A673 (cell line): ENCODE results near the gene SNAI3. TPM values are rescaled to one million over a fixed set of nuclear protein-coding genes. Genes with fewer than 3 reads are reported as not detected.
A peak's percentile ranks its signal among the peaks of the same experiment; 100 is the strongest.

Source experiments
- BruUV-seq: library from RNA; stranded (reverse); fragments of 400-500 nt; replicated peaks from 2 replicates; lab custom pipeline; 2021; lab: Mats Ljungman, UMichigan
- CTCF ChIA-PET: fragments of 300-600 bp; sonication (Branson Sonifier 250); formaldehyde crosslinking; loops from one replicate; lab custom pipeline; 2022; ENCODE audit warnings: antibody characterized with exemption; lab: Charles Lee
- POLR2A ChIA-PET: fragments of 300-600 bp; sonication (Branson Sonifier 250); formaldehyde crosslinking; loops from one replicate; lab custom pipeline; 2022; ENCODE audit warnings: antibody characterized with exemption; ENCODE audit not compliant: low non-redundant PET; lab: Charles Lee
- DNase-seq: peaks from one replicate; pipeline ENCODE4 v3.0.0-alpha.2; 2015; ENCODE audit warnings: low spot score
- H3K27ac ChIP-seq: fragments of 200-600 bp; sonication (generic); 2 replicates; pipeline ENCODE4 v1.5.1; 2016; ENCODE audit warnings: mixed run types, low read depth, mild to moderate bottlenecking, mixed read lengths, antibody characterized with exemption, low read length; ENCODE audit not compliant: poor library complexity, severe bottlenecking
- H3K27me3 ChIP-seq: fragments of 200-600 bp; sonication (generic); replicated peaks from 2 replicates; pipeline ENCODE4 v1.6.1; 2017; ENCODE audit warnings: mixed run types, low read depth, mild to moderate bottlenecking, mixed read lengths, antibody characterized with exemption, low read length; ENCODE audit not compliant: insufficient read depth, poor library complexity
- H3K36me3 ChIP-seq: fragments of 200-600 bp; sonication (generic); 2 replicates; pipeline ENCODE4 v1.6.1; 2016; ENCODE audit warnings: mixed run types, mild to moderate bottlenecking, mixed read lengths, antibody characterized with exemption, low read length; ENCODE audit not compliant: insufficient read depth, poor library complexity, severe bottlenecking
- H3K4me1 ChIP-seq: fragments of 200-600 bp; sonication (generic); 2 replicates; pipeline ENCODE4 v1.6.1; 2017; ENCODE audit warnings: mixed run types, mild to moderate bottlenecking, mixed read lengths, antibody characterized with exemption, low read length; ENCODE audit not compliant: insufficient read depth, poor library complexity, severe bottlenecking
- H3K4me3 ChIP-seq: fragments of 200-600 bp; sonication (generic); 2 replicates; pipeline ENCODE4 v1.5.1; 2016; ENCODE audit warnings: low read depth, mixed run types, mild to moderate bottlenecking, mixed read lengths, low read length; ENCODE audit not compliant: poor library complexity, severe bottlenecking
- H3K9me3 ChIP-seq: fragments of 200-600 bp; sonication (generic); 2 replicates; pipeline ENCODE4 v1.6.1; 2016; ENCODE audit warnings: mixed run types, low read depth, mild to moderate bottlenecking, mixed read lengths, antibody characterized with exemption, low read length; ENCODE audit not compliant: poor library complexity, severe bottlenecking
- EZH2 ChIP-seq: fragments of 200-600 bp; sonication (generic); IDR thresholded peaks from 2 replicates; pipeline ENCODE4 v1.6.1; 2017; ENCODE audit warnings: borderline replicate concordance, low read depth, mild to moderate bottlenecking, mixed read lengths, antibody characterized with exemption, low read length; ENCODE audit not compliant: poor library complexity, severe bottlenecking
- intact Hi-C: fragments of 100-400 bp; cut with micrococcal nuclease; formaldehyde crosslinking; loops from one replicate; pipeline ENCODE4 v1.10.0; 2022; ENCODE audit not compliant: unreplicated experiment
- total RNA-seq: library from RNA; stranded (reverse); gene quantifications from 2 replicates; pipeline ENCODE4 v1.2.3, GENCODE V29; 2021
- TF ChIP-seq, protein P1 (sequence below): fragments of 300-800, 200-600 bp; sonication (generic); conservative IDR thresholded peaks from 2 replicates; pipeline ENCODE4 v1.5.1; 2017; ENCODE audit warnings: low read depth, mild to moderate bottlenecking, antibody characterized with exemption, low read length, moderate library complexity, mixed read lengths

Gene SNAI3
- total RNA-seq, 1 experiment from 2014 or later = not detected

DNA sequence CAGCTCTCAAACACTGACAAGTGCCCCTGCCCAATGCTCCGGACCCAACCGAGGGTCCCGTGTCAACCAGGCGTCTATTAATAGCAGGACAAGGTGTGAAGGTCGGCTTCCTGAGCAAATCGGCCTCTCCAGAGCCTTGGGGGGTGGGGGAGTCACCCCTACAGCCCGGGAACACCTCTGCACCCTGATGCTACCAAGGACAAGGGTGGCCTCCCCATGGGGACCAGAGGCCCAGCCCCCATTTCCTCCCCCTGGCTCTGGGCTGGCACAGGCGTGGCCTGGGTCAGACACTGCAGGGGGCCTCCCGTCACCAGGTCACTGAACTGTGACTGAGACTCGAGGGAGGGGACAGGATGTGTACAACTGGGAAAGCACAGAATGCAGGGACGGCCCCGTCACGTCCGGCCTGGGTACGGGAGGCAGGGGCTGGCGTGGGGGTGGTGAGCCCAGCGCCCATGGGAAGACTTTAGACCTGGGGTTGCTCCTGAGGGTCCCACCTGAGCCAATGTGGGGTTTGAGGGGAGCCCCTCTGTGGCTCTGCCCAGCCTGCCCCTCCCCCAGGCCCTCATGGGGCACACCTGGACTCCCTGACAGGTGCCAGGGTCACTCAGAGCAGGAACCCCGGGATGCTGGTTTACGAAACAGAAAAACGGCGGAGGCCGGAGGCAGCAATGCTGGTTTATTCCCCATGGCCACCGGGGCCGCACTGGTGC is 34.9 kb downstream of the SNAI3 start:
- Histone ChIP-seq H3K36me3 (peaks cover 30% of the 10 kb centered on the region), H3K27ac (no peak overlapping the region), H3K9me3 (no peaks in the 10 kb centered on the region), H3K27me3 (no peaks in the 10 kb centered on the region), H3K4me1 (peaks cover 17% of the 10 kb centered on the region), H3K4me3 (peak overlapping the region; percentile 74)
- BruUV-seq = no TSS peak
- no peak for TF ChIP-seq EZH2
- TF ChIP-seq, protein P1, sequence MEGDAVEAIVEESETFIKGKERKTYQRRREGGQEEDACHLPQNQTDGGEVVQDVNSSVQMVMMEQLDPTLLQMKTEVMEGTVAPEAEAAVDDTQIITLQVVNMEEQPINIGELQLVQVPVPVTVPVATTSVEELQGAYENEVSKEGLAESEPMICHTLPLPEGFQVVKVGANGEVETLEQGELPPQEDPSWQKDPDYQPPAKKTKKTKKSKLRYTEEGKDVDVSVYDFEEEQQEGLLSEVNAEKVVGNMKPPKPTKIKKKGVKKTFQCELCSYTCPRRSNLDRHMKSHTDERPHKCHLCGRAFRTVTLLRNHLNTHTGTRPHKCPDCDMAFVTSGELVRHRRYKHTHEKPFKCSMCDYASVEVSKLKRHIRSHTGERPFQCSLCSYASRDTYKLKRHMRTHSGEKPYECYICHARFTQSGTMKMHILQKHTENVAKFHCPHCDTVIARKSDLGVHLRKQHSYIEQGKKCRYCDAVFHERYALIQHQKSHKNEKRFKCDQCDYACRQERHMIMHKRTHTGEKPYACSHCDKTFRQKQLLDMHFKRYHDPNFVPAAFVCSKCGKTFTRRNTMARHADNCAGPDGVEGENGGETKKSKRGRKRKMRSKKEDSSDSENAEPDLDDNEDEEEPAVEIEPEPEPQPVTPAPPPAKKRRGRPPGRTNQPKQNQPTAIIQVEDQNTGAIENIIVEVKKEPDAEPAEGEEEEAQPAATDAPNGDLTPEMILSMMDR = no peak
- no peak for DNase-seq
- ChIA-PET CTCF (no interaction called here), POLR2A (no interaction called here)
- intact Hi-C loops = no loop called here

DNA sequence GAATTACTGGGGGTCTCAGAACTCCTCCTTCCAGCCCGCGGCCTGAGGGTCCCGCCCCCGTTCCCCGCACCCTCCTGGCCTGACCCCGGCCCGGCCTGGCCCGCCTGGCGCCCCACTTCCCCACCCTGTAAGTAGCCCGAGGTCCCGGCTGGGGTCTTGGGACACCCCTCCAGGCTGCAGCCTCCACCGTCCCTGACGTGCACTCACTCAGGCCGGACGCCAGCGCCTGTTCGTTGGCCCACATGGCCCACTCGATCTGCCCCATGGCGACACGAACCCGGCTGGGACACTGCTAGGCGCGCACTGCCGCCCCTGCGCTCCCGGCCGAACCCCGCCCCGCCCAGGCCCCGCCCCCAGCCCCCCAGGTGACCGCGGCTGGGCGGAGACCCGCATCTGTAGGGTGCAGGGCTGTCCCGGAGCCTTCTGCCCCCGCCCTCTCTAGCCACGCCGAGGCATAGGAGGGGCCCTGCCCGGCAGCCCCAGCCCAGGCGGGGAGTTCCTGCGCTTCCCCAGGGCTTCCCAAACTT is 35.5 kb downstream of the SNAI3 start, which contains the start of gene CYBA:
CYBA (minus strand) TSS at position 305 of the 527 bp plus-strand sequence; CDS start at position 265, 40 bp downstream.
- Histone ChIP-seq H3K27ac (peak within 1 kb of the TSS; percentile 70), H3K9me3 (no peaks in the 10 kb centered on the region), H3K36me3 (peaks cover 26% of the 10 kb centered on the region), H3K4me1 (peaks cover 17% of the 10 kb centered on the region), H3K4me3 (peak within 1 kb of the TSS; percentile 74), H3K27me3 (no peaks in the 10 kb centered on the region)
- ChIA-PET POLR2A (no interaction called here), CTCF (no interaction called here)
- DNase-seq = peak; percentile 69
- TF ChIP-seq EZH2 = no peak
- TF ChIP-seq, protein P1 = no peak
- intact Hi-C loops = no loop called here
- no TSS peak for BruUV-seq

DNA sequence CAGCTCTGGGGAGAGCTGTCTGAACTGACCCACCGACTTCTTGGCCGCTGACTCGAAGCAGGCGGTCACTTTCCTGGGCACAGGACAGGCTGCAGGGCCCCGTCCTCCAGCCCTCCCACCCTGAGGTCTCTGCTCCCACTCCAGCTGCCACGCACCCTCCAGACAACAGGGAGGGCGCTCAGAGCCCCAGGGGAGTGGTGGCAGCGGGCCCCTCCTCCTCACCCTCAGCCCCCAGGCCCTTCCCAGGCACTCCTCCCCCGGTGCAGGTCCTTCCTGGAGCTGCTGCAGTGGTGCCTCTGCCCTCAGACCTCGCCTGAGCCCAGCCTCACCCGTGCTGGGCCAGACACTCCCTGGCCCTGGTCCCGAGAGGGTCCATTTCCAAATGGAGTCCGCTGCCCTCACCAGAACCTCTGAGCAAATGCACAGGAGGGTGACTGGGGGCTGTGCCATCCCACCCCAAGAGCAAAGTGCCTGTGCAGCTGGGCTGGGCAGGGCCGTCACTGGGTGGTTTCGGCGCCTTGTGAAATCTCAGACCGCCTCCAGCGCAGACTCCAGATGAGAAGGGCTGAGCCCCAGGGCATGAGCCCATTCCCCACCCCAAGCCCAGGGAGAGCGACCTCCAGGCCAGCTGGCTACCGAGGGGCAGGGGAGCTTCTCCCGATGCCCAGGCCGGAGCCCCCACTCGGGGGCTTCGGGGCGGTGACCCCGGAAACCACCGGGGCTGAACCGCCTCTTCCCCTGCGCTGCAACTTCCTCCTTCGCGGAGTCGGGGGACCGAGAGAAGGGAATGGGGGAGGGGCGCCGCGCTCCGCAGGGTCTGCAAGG is 36.2 kb downstream of the SNAI3 start:
- intact Hi-C loops = no loop called here
- ChIA-PET CTCF (no interaction called here), POLR2A (no interaction called here)
- TF ChIP-seq, protein P1 = no peak
- no peak for TF ChIP-seq EZH2
- no TSS peak for BruUV-seq
- DNase-seq = no peak
- Histone ChIP-seq H3K9me3 (no peaks in the 10 kb centered on the region), H3K4me3 (peak overlapping the region; percentile 74), H3K36me3 (peaks cover 19% of the 10 kb centered on the region), H3K4me1 (peaks cover 17% of the 10 kb centered on the region), H3K27me3 (no peaks in the 10 kb centered on the region), H3K27ac (peak overlapping the region; percentile 70)
